ENCODE data around the gene SH3PXD2A.
"Not testable (repeated sequence)": the region's sequence is repeated elsewhere in the genome, so short reads cannot be mapped to it uniquely, and the experiment has no call there.

Gene SH3PXD2A

DNA sequence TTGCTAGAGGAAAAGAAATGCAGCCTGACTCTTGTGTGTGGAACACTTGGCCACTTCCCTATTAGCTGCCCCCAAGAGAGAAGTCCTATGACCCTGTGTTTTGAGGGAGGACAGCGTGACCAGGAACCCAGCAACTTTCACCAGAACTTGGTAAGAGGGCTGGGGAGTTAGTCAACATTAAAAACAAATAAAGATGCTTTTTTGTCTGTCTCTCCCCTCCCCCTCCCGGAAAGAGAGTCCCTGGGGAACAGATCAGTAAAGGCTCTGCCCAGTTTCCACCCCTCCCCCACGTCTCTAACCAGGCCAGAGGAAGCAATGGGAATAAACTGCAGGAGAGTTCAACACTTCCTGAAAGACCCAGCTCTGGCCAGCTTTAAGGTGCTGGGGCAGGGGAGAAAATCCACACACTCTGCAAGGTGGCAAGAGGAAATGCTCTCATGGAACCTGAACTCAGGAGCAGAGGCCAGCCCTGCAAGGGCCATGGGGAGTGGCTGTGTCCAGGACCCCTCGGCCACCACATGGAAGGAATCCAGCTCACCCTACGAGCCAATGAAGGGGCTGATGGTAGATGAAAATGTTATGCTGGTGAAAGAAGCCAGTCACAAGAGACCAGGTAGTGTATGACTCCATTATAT lies 21.5 kb downstream of the SH3PXD2A start:
- DNase-seq (ENCODE audit: low spot score), result peak; percentile 54

DNA sequence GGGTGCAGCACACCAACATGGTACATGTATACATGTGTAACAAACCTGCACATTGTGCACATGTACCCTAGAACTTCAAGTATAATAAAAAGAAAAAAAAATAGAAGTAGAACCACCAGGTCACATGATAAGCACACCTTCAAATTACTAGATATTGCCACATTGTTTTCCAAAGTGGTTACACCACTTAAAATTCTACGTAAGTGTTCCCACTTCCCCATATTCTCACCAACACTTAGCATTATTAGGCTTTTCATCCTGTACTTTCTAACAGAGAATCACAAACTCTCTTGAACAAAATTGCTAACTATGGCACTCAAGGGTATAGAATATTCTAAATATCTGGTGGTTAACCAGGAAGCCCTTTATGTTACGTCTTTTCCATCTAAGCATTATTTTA lies 22.6 kb downstream of the SH3PXD2A start:
- DNase-seq (ENCODE audit: low spot score), result no peak

DNA sequence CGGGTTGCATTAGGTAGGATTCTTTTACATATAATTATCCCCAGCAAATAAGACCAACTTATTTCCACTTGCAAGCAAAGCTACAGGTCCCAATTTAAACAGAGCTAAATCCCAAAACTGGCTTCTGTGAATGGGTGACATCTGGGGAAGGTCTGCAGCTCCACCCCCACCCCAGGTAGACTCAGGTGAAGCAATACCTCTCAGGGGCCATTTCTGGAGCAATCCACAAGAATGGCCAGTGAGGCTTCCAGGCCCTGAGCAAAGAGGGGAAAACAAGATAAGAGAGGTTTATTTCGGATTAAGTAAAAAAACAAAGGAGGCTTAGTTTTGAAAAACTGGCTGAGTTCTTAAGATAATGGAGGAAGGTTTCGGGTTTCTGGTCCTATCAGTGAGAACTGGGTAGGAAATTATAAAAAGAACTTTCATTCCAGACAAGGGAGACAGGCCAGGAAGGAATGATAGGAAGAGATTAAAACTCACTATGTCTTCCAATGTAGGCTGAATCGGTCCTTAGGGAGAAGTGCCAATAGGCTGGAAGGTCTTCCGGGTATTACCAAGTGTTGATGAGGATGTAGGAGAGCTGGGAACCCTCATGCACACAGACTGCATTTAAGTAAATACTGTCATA lies 25.4 kb downstream of the SH3PXD2A start:
- no peak for DNase-seq (ENCODE audit: low spot score)

DNA sequence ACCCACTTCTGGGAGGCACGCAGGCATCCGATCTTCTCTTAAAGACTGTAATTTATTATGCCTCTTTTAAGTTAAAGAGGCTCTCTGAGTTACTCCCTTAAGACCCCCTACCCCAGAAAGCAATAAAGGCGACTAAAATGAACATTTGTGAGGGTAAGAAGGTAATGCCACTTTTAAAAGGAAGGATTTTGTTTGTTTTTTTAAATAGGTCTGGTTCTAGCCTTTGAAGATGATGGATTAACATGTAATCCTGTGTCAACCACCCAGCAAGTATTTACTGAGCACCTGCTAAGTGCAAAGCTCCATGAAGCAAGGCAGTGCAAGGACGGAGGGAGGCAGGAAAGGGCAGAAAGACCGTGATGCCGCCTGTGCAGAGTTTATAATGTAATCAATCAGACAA lies 26.1 kb downstream of the SH3PXD2A start:
- DNase-seq (ENCODE audit: low spot score), result no peak

DNA sequence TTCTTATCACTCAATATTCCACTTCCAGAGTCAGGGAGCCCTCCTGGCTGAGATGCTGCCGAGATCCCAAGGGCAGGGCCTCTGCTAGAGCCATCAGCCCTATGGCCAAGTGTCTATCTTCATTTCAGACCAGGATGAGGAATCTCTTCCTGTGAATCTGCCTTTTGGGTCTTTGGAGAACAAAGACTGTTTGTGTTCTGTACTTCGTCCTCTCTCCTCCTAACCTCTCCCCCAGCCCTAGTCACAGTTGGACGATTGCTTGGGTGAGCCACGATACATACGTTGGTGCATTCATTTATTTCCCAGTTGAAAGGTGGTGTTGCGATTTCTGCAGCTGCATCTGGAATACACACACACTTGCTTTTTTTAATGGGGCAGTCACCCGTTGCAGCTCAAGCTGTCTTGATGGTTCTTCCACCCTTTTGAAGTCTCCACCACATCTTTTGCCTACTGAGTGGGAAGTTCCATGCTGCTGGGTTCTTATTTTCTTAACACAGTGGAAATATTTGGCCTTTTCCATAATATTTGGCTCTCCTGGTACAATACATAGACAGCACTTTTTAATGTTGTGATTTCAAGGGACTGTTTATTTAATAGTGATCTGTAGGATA lies 26.7 kb downstream of the SH3PXD2A start:
- no peak for DNase-seq (ENCODE audit: low spot score)

DNA sequence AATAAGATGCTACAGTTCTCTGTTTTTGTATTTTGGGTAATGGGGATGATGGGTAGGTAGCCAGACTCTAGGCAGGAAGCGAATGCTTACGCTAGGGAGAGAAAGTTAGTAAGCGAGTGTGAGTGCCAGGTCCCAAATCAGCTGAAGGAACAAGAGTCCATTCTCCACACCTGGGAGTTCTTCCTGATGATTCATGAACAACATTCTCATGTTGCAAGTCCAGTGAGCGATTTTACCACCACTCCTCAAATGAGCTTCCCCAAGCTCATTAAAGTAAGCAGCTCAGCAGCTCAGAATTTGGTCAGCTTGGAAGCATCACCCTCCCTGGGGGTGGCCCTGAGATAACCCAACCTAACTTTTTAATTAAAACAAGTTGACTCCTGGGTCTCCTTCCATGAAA lies 27.3 kb downstream of the SH3PXD2A start:
- no peak for DNase-seq (ENCODE audit: low spot score)

DNA sequence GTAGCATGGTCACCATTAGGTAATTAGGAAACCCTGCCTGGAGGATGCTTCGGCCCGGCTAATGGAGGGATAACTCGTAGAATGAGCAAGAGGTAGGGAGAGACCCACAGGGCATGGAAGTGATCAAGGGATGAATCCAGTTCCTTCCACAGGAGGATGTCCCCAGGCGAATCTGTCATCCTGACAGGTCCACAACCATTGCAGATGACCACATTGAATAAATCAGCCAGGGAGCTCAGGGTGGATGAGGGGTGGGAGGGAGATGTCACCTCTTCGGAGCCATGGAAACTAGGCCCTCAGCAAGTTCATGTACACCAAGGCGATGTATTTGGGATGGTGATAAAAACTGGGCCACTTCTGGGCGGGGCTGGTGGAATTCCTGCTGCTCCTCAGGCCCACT lies 28.5 kb downstream of the SH3PXD2A start:
- DNase-seq (ENCODE audit: low spot score), result no peak

DNA sequence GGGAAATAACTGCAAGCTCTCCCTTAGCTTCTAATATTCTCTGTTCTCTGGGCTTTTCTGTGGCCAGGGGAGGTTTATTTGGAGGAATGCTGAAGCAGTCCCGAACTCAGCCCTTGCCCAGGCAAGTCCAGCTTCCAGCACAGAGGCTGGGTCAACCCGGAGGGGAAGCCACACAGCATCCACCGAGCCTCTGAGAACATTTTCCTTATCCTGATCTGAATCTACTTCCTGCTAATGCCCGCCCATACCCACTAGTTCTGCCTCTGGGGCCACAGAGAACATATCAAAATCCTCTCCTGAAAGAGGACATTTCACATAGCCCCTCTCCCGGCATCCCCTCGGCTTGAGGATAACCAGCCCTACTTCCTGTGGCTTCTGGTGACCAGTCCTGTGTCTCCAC lies 31.1 kb downstream of the SH3PXD2A start:
- DNase-seq (ENCODE audit: low spot score), result no peak

DNA sequence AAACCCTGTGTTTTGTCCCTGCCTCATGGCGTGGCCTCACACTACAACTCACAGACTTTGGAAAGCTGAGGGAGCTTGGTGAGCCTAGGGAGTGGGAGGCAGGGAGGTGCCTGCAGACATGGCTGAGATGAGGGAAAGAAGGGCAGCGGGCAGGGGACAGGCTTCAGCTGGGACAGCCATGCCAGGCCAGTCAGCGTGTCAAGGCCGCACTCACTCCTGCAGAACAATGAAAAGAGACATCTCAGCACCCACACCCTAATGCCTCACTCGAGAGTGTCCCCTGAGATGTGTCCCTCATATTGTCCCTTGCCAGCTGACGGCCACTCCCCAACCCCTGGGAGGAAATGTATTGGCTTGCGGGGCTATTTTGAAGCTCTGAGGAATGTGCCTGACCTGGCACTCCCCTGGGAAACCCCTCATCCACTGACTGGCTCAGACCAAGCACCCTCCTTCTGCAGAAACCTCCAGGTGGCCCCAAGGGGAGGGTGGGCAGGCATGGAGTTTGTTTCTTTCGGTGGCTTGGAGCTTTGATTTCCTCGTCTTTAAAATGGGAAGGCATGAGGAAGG lies 31.6 kb downstream of the SH3PXD2A start:
- no peak for DNase-seq (ENCODE audit: low spot score)

DNA sequence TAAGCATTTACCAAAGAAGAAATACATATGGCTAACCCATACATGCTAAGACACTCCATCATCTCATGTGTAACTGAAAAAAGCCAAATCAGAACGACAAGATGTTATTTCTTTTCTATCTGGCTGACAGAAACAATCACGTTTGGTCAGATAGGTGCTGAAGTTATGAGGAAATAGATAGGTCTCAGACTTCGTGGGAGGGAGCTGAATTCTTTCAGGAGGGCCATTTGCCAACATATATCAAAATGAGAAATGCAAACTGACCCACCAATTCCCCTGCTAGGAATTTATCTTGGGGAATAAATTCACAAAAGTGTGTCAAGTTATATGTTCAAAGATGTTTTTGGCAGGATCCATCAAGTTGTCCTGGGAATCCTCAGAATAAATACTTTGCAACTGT lies 32.6 kb downstream of the SH3PXD2A start:
- DNase-seq (ENCODE audit: low spot score), result no peak

DNA sequence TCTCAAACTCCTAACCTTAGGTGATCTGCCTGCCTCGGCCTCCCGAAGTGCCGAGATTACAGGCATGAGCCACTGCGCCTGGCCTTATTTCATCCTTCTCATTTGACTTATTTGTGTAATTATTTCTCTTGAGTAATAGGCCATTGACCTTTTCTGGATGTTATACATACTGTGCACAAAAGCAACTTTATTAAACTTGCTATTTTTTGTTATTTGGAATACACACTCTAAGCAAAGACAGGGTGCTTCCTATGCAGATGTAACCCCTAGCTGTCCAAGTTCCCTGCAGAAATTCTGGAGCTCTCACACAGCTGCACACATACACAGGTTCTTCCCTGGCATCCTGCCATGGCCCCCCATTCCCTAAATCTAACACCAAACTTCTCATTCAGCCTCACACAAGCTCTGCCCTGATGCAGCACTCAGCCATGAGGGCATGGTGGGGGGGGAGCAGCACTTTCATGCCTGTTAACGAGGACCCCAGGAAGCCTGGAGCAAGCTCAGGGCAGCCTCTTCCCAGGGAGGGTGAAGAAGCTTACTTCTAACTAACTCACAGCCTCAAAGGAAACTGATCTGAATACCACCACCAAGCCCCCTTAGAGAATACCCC lies 33.2 kb downstream of the SH3PXD2A start:
- no peak for DNase-seq (ENCODE audit: low spot score)

DNA sequence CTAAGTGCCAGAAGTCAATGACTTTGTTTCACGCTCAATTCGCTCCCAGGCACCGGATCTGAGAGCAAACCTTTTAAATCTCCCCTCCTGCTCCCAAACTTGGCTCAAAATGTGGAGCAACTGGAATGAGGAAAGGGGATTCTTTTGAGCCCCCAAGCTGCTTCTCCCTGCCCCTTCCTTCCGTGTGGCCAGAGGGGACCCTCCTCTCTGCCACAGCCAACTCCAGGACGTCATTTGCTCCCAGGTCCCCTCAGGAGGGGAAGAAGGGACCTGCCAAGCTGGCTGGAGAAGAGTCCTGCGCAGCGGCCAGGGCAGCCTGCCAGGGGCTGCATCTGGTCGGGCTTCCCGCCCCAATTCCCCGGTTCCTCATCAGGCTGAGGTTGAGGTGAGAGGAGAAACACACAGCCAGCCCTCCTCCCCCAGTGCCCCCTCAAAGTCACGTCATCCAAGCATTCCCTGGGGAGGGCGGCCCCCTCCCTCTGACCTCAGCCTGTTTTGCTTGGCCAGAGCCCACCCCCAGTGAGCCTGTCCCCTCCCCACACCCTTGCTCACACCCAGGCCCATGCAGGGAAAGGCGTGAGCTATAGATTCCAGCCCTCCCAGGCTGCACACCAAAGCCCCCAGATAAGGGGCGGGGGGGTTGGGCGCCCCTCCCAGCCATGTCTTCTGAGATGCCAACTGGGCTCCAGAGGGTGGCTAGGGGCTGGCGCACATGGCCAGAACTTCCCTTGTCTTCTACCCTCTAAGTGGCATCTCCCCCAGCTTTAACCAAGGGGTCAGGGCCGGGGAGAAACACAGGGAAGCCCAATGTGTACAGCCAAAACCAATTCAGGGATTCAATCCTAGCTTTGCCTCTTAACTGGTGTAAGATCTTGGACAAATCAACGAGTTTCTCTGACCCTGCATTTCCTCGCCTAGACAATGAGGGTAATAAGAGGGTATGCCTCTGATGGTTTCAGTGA lies 35.0 kb downstream of the SH3PXD2A start:
- DNase-seq (ENCODE audit: low spot score), result no peak

DNA sequence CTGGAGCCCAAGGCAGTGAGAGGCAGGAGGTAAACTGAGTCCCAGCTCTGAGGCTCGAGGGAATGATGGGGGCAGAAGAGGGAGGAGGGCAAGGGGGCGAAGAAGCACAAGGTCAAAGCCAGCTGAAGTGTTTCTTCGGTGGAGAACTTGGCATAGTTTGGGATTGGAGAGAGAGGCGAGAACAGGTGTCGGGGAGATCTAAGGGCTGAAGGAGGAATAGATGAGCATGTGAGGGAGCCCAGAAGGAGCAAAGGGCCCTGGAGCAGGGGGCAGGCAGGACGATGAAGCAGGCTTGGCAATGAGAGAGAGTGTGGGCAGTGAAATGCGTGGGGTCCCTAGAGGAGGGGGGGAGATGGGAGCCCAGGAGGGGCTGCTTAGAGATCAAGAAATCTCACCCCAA lies 35.9 kb downstream of the SH3PXD2A start:
- no peak for DNase-seq (ENCODE audit: low spot score)

DNA sequence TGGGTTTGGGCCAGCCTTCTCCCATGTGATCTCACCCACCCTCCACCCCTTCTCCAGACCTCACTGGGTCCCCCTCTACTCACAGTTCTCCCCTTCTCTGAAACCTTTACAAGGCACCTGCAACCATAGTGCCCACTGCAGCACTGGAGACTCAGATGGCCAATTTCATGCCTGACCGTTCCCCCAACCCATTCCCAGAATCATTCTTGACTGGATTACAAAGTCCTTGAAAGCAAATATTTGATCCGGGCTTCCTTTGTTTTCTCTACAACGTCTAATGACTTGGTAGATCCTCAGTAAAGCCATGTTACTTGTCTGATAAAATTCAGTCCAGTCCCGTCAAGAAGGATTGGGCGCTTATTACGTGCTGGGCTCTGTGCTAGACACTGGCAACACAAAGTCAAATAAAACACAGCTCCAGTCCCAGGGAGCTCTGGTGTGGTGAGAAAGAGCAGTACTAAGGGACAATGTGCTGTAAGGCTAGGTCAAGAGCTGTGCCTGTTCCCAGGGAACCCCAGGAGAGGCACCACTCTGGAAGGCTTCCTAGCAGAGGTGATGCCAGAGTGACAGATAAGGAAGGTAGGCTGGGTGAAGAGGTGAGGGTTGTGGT lies 36.5 kb downstream of the SH3PXD2A start:
- DNase-seq (ENCODE audit: low spot score), result no peak

DNA sequence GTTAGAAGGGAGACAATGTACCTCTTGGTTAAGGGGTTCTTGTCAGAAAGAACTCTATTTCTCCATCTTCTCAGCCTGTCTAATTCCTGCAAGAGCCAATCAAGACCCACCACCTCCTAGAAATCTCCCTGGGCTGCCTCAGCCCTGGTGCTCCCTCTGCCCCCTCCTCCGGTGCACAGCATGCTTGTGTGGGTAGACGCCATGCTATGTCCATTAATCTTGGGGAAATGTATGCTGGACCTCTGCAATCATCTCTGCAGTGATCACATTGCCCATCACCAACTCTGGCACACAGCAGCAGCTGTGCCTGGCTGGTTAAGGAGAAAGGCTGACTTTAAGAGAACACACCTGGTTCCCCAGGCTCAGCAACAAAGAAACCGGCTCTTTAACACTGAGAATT lies 37.3 kb downstream of the SH3PXD2A start:
- no peak for DNase-seq (ENCODE audit: low spot score)

DNA sequence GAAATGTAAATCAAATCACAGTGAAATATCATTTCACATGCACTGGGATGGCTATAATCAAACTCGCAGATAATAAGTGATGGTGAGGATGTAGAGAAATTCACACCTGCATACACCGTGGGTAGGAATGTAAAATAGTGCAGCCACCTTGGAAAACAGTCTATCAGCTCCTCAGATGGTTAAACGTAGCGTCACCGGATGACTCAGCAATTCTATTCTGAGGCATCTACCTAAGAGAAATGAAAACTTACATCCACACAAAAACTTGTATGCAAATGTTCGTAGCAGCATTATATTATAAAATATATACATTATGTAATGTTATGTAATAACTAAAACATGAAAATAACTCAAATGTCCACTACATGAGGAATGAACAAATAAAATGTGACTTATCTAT lies 38.9 kb downstream of the SH3PXD2A start:
- no peak for DNase-seq (ENCODE audit: low spot score)

DNA sequence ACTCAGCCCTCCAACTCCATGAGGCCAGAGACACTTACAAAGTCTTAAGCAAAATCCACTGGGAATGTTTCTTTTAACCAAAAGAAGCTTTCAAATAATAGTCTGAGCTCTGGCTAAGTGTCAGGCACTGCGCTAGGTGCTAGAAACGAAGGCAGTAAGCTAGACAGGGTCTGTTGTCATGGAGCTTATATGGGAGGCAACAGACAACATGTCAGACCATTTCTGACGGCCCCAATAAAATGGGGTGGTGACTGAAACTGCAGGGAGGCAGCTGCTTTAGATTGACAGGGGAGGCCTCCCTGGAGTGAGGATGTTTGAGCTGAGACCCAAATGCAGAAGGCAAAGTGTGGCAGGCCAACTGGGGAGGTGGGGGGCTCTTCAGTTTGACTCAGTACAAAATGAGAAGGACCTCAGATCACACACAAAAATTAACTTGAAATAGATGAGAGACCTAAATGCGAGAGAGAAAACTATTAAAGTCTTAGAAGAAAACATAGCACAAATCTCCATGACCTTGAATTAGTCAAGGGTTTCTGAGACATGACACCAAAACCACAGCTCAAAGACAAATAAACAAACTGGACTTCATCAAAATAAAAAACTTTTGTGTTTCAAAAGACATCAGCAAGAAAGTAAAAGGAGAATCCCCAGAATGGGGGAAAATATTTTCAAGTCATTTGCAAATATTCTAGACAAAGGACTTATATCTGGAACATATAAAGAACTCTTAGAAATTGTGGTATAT lies 40.6 kb downstream of the SH3PXD2A start:
- no peak for DNase-seq (ENCODE audit: low spot score)

DNA sequence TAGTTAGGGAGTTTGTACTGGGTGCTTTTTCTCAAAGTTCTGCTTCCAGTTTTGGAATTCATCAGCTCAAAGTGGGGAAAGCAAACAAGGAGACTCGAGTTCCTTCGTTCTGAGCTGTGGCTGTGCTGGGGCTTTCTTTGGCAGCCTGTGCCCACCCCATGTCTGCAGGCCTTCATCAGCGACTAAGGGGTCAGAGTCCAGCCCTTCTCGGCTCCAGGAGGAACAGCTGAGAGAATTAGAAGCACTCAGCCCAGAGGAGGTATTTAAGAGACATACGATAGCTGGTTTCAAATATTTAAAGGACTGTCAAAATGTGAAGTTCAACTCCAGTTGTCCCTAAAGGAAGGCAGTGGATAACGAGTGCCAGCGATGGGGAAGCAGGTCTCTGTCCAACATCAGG lies 41.3 kb downstream of the SH3PXD2A start:
- DNase-seq (ENCODE audit: low spot score), result no peak

DNA sequence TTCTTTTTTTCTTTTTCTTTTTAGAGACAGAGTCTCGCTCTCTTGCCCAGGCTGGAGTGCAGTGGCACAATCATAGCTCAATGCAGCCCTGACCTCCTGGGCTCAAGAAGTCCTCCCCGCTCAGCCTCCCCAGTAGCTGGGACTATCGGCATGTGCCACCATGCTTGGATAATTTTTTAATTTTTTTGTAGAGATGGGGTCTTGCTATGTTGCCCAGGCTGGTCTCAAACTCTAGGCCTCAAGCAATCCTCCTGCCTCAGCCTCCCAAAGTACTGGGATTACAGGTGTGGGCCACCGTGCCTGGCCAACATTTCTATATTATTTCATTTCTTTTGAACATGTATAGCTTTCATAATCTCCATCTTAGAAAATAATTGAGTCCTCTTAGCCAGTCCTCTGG lies 42.1 kb downstream of the SH3PXD2A start:
- DNase-seq (ENCODE audit: low spot score), result not testable (repeated sequence)

DNA sequence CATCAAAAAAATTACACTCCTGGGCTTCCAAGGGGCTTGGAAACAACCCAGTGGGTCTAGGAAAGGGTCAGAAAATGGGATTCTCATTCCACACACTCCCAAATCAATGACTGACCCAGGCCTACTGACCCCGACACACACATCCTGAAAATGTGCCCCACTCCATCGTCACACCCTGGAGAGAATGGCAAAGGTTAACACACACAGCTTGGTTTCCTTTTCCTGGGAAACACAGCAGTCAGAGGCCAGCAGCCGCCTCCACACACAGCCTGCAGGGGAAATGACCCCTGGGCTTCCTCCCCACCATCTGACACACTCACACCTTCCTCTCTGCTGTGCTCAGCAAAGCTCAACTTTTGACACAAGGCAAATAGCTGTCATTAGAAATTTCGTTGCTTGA lies 42.9 kb downstream of the SH3PXD2A start:
- DNase-seq (ENCODE audit: low spot score), result peak; percentile 56

DNA sequence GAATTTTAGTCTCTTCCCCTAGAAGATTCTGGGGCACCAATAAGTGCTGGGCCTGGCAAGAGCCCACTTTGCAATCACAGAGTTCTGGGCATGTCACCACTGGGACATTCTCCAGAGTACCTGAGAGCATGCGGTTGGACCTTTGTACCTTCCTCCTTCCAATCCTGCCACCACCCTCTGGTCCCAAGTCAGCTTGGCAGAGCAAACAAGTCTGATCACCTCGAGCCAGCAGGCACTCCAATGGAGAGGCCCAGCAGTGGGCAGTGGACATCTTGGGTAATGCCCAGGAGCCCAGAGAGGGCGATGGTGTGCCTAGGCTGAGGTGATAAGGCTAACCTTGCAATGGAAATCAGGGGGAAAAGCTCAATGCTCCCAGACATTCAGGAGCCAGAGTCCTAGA lies 43.4 kb downstream of the SH3PXD2A start:
- DNase-seq (ENCODE audit: low spot score), result no peak

All from HuH-7.5 (cell line).